ENCODE results near the gene MAML3.
"Not testable (repeated sequence)": the region's sequence is repeated elsewhere in the genome, so short reads cannot be mapped to it uniquely, and the experiment has no call there.

The MAML3 gene

GRCh38 chr4:139956507-139957017 lies 197.4 kb downstream of the MAML3 start:
- no peak overlapping the region for H3K4me3 ChIP-seq (ENCODE audit: low read depth, low read length)
- CTCF ChIA-PET, result no interaction called here
- no peak for TF ChIP-seq CTCF (IDR thresholded peaks at IDR 0.05; ENCODE audit: insufficient read depth, low read length, missing control alignments)
- POLR2A ChIA-PET, result no interaction called here
- DNase-seq (ENCODE audit: low read depth, low spot score), result no peak

GRCh38 chr4:139955600-139955999 lies 198.4 kb downstream of the MAML3 start:
- no peak for TF ChIP-seq CTCF (IDR thresholded peaks at IDR 0.05; ENCODE audit: insufficient read depth, low read length, missing control alignments)
- POLR2A ChIA-PET, result no interaction called here

GRCh38 chr4:139954512-139954911 lies 199.5 kb downstream of the MAML3 start:
- TF ChIP-seq CTCF (IDR thresholded peaks at IDR 0.05; ENCODE audit: insufficient read depth, low read length, missing control alignments), result no peak
- POLR2A ChIA-PET, result no interaction called here
- DNase-seq (ENCODE audit: low read depth, low spot score), result no peak
- CTCF ChIA-PET, result interaction anchor here (1.6 kb wide), 1 partner anchor 9 kb away, joined by 5 read pairs; no protein-coding TSS in a partner anchor
- no peak overlapping the region for H3K4me3 ChIP-seq (ENCODE audit: low read depth, low read length)

More at GRCh38 chr4:139955600-139955999, 198.4 kb downstream of the MAML3 start:
- CTCF ChIA-PET, result interaction anchor here (0.8 kb wide), 1 partner anchor 96 kb away, joined by 3 read pairs; no protein-coding TSS in a partner anchor
- H3K4me3 ChIP-seq (ENCODE audit: low read depth, low read length), result no peak overlapping the region
- DNase-seq (ENCODE audit: low read depth, low spot score), result no peak

GRCh38 chr4:139951021-139951420 lies 203.0 kb downstream of the MAML3 start:
- no peak overlapping the region for H3K4me3 ChIP-seq (ENCODE audit: low read depth, low read length)
- POLR2A ChIA-PET, result no interaction called here
- no peak for TF ChIP-seq CTCF (IDR thresholded peaks at IDR 0.05; ENCODE audit: insufficient read depth, low read length, missing control alignments)
- CTCF ChIA-PET, result no interaction called here
- DNase-seq (ENCODE audit: low read depth, low spot score), result no peak

GRCh38 chr4:139950568-139950967 lies 203.4 kb downstream of the MAML3 start:
- peak; percentile 44 for DNase-seq (ENCODE audit: low read depth, low spot score)
- H3K4me3 ChIP-seq (ENCODE audit: low read depth, low read length), result no peak overlapping the region
- TF ChIP-seq CTCF (IDR thresholded peaks at IDR 0.05; ENCODE audit: insufficient read depth, low read length, missing control alignments), result no peak
- CTCF ChIA-PET, result no interaction called here
- POLR2A ChIA-PET, result no interaction called here

GRCh38 chr4:139944916-139945315 lies 209.1 kb downstream of the MAML3 start:
- CTCF ChIA-PET, result interaction anchor here (1.1 kb wide), 1 partner anchor 309 kb away, joined by 3 read pairs; no protein-coding TSS in a partner anchor
- POLR2A ChIA-PET; DNase-seq (ENCODE audit: low read depth, low spot score): not testable (repeated sequence)

GRCh38 chr4:139943277-139943676 lies 210.7 kb downstream of the MAML3 start:
- CTCF ChIA-PET, result no interaction called here
- DNase-seq (ENCODE audit: low read depth, low spot score), result no peak
- no peak overlapping the region for H3K4me3 ChIP-seq (ENCODE audit: low read depth, low read length)
- no peak for TF ChIP-seq CTCF (IDR thresholded peaks at IDR 0.05; ENCODE audit: insufficient read depth, low read length, missing control alignments)
- POLR2A ChIA-PET, result no interaction called here

More at GRCh38 chr4:139944916-139945315, 209.1 kb downstream of the MAML3 start:
- not testable (repeated sequence) for H3K4me3 ChIP-seq (ENCODE audit: low read depth, low read length)

Data from AG04449 (cell line).